Measurements from ENCODE around the gene HOXA7.

HOXA7 gene

DNA sequence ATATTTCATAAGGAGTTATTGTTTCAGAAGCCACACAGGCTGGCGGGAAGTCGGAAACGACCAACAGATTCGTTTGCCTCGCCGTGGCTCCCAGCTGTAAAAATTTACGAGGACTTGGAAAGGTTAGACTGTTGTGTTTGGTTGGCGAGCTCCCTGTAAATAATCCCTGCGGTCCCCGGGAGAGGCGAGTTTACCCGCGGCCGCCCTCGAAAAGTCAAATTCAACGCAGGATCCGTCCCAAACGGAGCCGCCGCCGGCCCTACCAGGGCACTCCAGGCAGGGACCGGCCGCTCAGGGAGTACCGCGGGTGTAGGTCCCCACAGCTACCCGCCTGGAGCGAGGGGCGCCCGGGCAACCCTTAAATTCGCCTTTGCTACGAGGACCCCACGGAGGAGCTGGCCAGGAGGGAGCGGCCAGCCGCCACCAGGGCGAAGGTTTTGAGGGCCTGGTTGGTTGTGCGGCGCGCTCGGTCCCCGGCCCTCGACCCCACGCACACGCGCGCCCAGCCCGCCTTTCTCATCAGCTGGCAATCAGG lies 9.6 kb upstream of the HOXA7 start (continued):
- TF ChIP-seq, protein P1, sequence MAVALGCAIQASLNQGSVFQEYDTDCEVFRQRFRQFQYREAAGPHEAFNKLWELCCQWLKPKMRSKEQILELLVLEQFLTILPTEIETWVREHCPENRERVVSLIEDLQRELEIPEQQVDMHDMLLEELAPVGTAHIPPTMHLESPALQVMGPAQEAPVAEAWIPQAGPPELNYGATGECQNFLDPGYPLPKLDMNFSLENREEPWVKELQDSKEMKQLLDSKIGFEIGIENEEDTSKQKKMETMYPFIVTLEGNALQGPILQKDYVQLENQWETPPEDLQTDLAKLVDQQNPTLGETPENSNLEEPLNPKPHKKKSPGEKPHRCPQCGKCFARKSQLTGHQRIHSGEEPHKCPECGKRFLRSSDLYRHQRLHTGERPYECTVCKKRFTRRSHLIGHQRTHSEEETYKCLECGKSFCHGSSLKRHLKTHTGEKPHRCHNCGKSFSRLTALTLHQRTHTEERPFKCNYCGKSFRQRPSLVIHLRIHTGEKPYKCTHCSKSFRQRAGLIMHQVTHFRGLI (tag by site-specific recombination; IDR thresholded peaks at IDR 0.05), result 0 out of 2 replicates have a peak, but pooled peaks have one; percentile 4
- TF ChIP-seq KLF1 (tag by site-specific recombination; IDR thresholded peaks at IDR 0.05), result no peak
- peak; percentile 2; the same call in 1 of the 2 replicates for TF ChIP-seq ZNF664 (tag by site-specific recombination; IDR thresholded peaks at IDR 0.05)
- no peak for TF ChIP-seq ZXDB (tag by site-specific recombination; IDR thresholded peaks at IDR 0.05)
- TF ChIP-seq, protein P2, sequence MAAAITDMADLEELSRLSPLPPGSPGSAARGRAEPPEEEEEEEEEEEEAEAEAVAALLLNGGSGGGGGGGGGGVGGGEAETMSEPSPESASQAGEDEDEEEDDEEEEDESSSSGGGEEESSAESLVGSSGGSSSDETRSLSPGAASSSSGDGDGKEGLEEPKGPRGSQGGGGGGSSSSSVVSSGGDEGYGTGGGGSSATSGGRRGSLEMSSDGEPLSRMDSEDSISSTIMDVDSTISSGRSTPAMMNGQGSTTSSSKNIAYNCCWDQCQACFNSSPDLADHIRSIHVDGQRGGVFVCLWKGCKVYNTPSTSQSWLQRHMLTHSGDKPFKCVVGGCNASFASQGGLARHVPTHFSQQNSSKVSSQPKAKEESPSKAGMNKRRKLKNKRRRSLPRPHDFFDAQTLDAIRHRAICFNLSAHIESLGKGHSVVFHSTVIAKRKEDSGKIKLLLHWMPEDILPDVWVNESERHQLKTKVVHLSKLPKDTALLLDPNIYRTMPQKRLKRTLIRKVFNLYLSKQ (tag by site-specific recombination; IDR thresholded peaks at IDR 0.05; ENCODE audit: borderline replicate concordance), result no peak

DNA sequence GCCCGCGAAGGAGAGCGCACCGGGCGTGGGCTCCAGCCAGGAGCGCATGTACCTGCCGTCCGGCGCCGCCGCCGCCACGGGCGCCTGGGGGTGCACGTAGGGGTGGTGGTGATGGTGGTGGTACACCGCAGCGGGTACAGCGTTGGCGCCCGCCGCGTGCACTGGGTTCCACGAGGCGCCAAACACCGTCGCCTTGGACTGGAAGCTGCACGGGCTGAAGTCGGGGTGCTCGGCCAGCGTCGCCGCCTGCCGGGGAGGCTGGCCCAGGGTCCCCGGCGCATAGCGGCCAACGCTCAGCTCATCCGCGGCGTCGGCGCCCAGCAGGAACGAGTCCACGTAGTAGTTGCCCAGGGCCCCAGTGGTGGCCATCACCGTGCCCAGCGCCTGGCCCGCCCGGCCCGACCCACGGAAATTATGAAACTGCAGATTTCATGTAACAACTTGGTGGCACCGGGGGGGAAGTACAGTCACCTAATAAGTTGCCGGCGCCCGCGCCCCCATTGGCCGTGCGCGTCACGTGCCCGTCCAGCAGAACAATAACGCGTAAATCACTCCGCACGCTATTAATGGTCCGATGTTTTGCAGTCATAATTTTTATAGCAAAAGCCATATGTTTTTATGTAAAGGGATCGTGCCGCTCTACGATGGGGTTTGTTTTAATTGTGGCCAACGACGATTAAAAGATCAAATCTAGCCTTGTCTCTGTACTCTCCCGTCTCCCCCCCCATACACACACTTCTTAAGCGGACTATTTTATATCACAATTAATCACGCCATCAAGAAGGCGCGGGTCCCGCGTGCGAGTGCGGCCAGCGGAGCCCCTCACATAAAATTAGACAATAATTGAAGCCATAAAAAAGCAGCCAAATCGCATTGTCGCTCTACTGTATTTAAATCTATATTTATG lies 8.9 kb upstream of the HOXA7 start, which contains the start of gene HOXA9:
Gene HOXA9, minus strand, starts transcription at position 449 of the 907 bp plus-strand sequence. Its CDS starts 80 bp downstream, at position 369.
- Histone ChIP-seq H3K4me1 (ENCODE audit: control insufficient read depth, insufficient read depth, low read length) (peaks cover 7% of the 10 kb centered on the region), H3K27ac (ENCODE audit: extremely low read depth, low read depth, low read length) (peak within 1 kb of the TSS; percentile 100), H3K9me3 (ENCODE audit: control insufficient read depth, insufficient read depth, low read depth, low read length) (no peaks in the 10 kb centered on the region), H3K4me3 (ENCODE audit: low read depth, low read length) (peak within 1 kb of the TSS; percentile 76), H3K36me3 (ENCODE audit: control insufficient read depth in 2 of 2, insufficient read depth in 1 of 2, low read length in 2 of 2) (peaks cover 18 to 41% of the 10 kb centered on the region in 2 experiments)
- ChIA-PET POLR2A (interaction anchor here (0.6 to 2.5 kb wide), 13 partner anchors 8 to 1303 kb away, joined by 3 to 21 read pairs (median 4); partner anchors contain the start of genes HOXA10, HOXA11 and HOXA5), CTCF (no interaction called here)
- TF ChIP-seq FEZF1 (tag by site-specific recombination; IDR thresholded peaks at IDR 0.05), result peak; percentile 100
- TF ChIP-seq, protein P3, sequence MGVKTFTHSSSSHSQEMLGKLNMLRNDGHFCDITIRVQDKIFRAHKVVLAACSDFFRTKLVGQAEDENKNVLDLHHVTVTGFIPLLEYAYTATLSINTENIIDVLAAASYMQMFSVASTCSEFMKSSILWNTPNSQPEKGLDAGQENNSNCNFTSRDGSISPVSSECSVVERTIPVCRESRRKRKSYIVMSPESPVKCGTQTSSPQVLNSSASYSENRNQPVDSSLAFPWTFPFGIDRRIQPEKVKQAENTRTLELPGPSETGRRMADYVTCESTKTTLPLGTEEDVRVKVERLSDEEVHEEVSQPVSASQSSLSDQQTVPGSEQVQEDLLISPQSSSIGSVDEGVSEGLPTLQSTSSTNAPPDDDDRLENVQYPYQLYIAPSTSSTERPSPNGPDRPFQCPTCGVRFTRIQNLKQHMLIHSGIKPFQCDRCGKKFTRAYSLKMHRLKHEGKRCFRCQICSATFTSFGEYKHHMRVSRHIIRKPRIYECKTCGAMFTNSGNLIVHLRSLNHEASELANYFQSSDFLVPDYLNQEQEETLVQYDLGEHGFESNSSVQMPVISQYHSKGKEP (tag by site-specific recombination; IDR thresholded peaks at IDR 0.05), result peak; percentile 75; the same call in 1 of the 2 replicates
- peak; percentile 15; the same call in 1 of the 2 replicates for TF ChIP-seq ZNF121 (tag by site-specific recombination; IDR thresholded peaks at IDR 0.05)
- TF ChIP-seq, protein P4, sequence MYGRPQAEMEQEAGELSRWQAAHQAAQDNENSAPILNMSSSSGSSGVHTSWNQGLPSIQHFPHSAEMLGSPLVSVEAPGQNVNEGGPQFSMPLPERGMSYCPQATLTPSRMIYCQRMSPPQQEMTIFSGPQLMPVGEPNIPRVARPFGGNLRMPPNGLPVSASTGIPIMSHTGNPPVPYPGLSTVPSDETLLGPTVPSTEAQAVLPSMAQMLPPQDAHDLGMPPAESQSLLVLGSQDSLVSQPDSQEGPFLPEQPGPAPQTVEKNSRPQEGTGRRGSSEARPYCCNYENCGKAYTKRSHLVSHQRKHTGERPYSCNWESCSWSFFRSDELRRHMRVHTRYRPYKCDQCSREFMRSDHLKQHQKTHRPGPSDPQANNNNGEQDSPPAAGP (tag by site-specific recombination; IDR thresholded peaks at IDR 0.05), result peak; percentile 98
- TF ChIP-seq, protein P5, sequence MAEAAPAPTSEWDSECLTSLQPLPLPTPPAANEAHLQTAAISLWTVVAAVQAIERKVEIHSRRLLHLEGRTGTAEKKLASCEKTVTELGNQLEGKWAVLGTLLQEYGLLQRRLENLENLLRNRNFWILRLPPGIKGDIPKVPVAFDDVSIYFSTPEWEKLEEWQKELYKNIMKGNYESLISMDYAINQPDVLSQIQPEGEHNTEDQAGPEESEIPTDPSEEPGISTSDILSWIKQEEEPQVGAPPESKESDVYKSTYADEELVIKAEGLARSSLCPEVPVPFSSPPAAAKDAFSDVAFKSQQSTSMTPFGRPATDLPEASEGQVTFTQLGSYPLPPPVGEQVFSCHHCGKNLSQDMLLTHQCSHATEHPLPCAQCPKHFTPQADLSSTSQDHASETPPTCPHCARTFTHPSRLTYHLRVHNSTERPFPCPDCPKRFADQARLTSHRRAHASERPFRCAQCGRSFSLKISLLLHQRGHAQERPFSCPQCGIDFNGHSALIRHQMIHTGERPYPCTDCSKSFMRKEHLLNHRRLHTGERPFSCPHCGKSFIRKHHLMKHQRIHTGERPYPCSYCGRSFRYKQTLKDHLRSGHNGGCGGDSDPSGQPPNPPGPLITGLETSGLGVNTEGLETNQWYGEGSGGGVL (tag by site-specific recombination; IDR thresholded peaks at IDR 0.05), result peak; percentile 97
- no peak for TF ChIP-seq ZNF140 (tag by site-specific recombination; IDR thresholded peaks at IDR 0.05)
- TF ChIP-seq, protein P6, sequence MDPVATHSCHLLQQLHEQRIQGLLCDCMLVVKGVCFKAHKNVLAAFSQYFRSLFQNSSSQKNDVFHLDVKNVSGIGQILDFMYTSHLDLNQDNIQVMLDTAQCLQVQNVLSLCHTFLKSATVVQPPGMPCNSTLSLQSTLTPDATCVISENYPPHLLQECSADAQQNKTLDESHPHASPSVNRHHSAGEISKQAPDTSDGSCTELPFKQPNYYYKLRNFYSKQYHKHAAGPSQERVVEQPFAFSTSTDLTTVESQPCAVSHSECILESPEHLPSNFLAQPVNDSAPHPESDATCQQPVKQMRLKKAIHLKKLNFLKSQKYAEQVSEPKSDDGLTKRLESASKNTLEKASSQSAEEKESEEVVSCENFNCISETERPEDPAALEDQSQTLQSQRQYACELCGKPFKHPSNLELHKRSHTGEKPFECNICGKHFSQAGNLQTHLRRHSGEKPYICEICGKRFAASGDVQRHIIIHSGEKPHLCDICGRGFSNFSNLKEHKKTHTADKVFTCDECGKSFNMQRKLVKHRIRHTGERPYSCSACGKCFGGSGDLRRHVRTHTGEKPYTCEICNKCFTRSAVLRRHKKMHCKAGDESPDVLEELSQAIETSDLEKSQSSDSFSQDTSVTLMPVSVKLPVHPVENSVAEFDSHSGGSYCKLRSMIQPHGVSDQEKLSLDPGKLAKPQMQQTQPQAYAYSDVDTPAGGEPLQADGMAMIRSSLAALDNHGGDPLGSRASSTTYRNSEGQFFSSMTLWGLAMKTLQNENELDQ (tag by site-specific recombination; IDR thresholded peaks at IDR 0.05; ENCODE audit: low read depth), result peak; percentile 55; the same call in 1 of the 2 replicates
- no peak for TF ChIP-seq ZNF747 (tag by site-specific recombination; IDR thresholded peaks at IDR 0.05)
- TF ChIP-seq SCRT2 (tag by site-specific recombination; IDR thresholded peaks at IDR 0.05), result peak; percentile 58
- peak; percentile 95 for TF ChIP-seq ZXDB (tag by site-specific recombination; IDR thresholded peaks at IDR 0.05)
- TF ChIP-seq GFI1B (tag by site-specific recombination; IDR thresholded peaks at IDR 0.05), result peak; percentile 97
- TF ChIP-seq ZNF146 (tag by site-specific recombination; IDR thresholded peaks at IDR 0.05), result peak; percentile 81
- no peak for TF ChIP-seq ZNF560 (tag by site-specific recombination; IDR thresholded peaks at IDR 0.05; ENCODE audit: borderline replicate concordance)
- TF ChIP-seq ZNF394 (tag by site-specific recombination; IDR thresholded peaks at IDR 0.05; ENCODE audit: borderline replicate concordance), result peak; percentile 66
- peak; percentile 57 for TF ChIP-seq ZNF76 (tag by site-specific recombination; IDR thresholded peaks at IDR 0.05; ENCODE audit: borderline replicate concordance, low read depth)
- peak; percentile 65 for TF ChIP-seq ZSCAN16 (tag by site-specific recombination; IDR thresholded peaks at IDR 0.05)
- TF ChIP-seq ZNF623 (tag by site-specific recombination; IDR thresholded peaks at IDR 0.05), result peak; percentile 45; the same call in 1 of the 2 replicates
- TF ChIP-seq ZNF16 (tag by site-specific recombination; IDR thresholded peaks at IDR 0.05; ENCODE audit: low read depth), result no peak
- TF ChIP-seq ZEB2 (tag by site-specific recombination; IDR thresholded peaks at IDR 0.05), result peak; percentile 97
